ENCODE data around the gene PRPF19. TPM values are rescaled to one million over a fixed set of nuclear protein-coding genes. Genes with fewer than 3 reads are reported as not detected.
A peak's percentile ranks its signal among the peaks of the same experiment; 100 is the strongest.

PRPF19 gene
- total RNA-seq, 1 experiment from 2014 or later, result 116 TPM

GRCh38 chr11:60908803-60909202 lies 2.4 kb upstream of the PRPF19 start (continued):
- no peak for TF ChIP-seq E2F5 (CRISPR knock-in tag; IDR thresholded peaks at IDR 0.05)
- TF ChIP-seq SMAD3 (CRISPR knock-in tag; IDR thresholded peaks at IDR 0.05; ENCODE audit: borderline replicate concordance), result no peak
- TF ChIP-seq TEAD4 (CRISPR knock-in tag; IDR thresholded peaks at IDR 0.05), result no peak
- TF ChIP-seq, protein P1, sequence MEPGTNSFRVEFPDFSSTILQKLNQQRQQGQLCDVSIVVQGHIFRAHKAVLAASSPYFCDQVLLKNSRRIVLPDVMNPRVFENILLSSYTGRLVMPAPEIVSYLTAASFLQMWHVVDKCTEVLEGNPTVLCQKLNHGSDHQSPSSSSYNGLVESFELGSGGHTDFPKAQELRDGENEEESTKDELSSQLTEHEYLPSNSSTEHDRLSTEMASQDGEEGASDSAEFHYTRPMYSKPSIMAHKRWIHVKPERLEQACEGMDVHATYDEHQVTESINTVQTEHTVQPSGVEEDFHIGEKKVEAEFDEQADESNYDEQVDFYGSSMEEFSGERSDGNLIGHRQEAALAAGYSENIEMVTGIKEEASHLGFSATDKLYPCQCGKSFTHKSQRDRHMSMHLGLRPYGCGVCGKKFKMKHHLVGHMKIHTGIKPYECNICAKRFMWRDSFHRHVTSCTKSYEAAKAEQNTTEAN (CRISPR knock-in tag; IDR thresholded peaks at IDR 0.05), result no peak
- TF ChIP-seq JUN (CRISPR knock-in tag; IDR thresholded peaks at IDR 0.05), result no peak

- H3K4me3 Mint-ChIP-seq, result peak overlapping the region; percentile 88
- DNase-seq (ENCODE audit: low spot score) (no peak), ATAC-seq (no peak)
- peak overlapping the region; percentile 66 for H3K27ac Mint-ChIP-seq
- peaks cover 24% of the 10 kb centered on the region for H3K27me3 Mint-ChIP-seq (ENCODE audit: low read depth)
- H3K4me1 Mint-ChIP-seq, result peaks cover 18% of the 10 kb centered on the region
- ChIA-PET CTCF (interaction anchor here (1.4 to 3.4 kb wide), 5 partner anchors 9 to 130 kb away, joined by 3 to 26 read pairs (median 9); partner anchors contain the start of gene TMEM109), POLR2A (interaction anchor here (1.0 kb wide), 1 partner anchor 8 kb away, joined by 3 read pairs; the partner anchor contains the start of gene TMEM109)
- H3K36me3 Mint-ChIP-seq, result peaks cover 26% of the 10 kb centered on the region
- TF ChIP-seq FOXP1 (CRISPR knock-in tag; IDR thresholded peaks at IDR 0.05; ENCODE audit: borderline replicate concordance), result no peak
- TF ChIP-seq, protein P2, sequence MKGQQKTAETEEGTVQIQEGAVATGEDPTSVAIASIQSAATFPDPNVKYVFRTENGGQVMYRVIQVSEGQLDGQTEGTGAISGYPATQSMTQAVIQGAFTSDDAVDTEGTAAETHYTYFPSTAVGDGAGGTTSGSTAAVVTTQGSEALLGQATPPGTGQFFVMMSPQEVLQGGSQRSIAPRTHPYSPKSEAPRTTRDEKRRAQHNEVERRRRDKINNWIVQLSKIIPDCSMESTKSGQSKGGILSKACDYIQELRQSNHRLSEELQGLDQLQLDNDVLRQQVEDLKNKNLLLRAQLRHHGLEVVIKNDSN (CRISPR knock-in tag; IDR thresholded peaks at IDR 0.05), result 0 out of 2 replicates have a peak, but pooled peaks have one; percentile 17
- peaks cover 6% of the 10 kb centered on the region; the same call in 1 of the 2 replicates for H3K9me3 Mint-ChIP-seq
Measured at GRCh38 chr11:60905551-60906113, 753 bp downstream of the PRPF19 start.

GRCh38 chr11:60905047-60905446 lies 1.3 kb downstream of the PRPF19 start:
- ChIA-PET CTCF (interaction anchor here (1.4 to 3.4 kb wide), 5 partner anchors 10 to 130 kb away, joined by 3 to 26 read pairs (median 9); partner anchors contain the start of gene TMEM109), POLR2A (interaction anchor here (1.0 kb wide), 1 partner anchor 9 kb away, joined by 3 read pairs; the partner anchor contains the start of gene TMEM109)
- Mint-ChIP-seq H3K36me3 (peaks cover 32% of the 10 kb centered on the region), H3K9me3 (peaks cover 6% of the 10 kb centered on the region; the same call in 1 of the 2 replicates), H3K27ac (peak overlapping the region; percentile 66), H3K4me3 (peak overlapping the region; percentile 88), H3K4me1 (peaks cover 18% of the 10 kb centered on the region), H3K27me3 (ENCODE audit: low read depth) (peaks cover 18% of the 10 kb centered on the region)
- no peak for ATAC-seq
- no peak for DNase-seq (ENCODE audit: low spot score)
- TF ChIP-seq FOXK1 (CRISPR knock-in tag; IDR thresholded peaks at IDR 0.05) (no peak), ZNF263 (CRISPR knock-in tag; IDR thresholded peaks at IDR 0.05; ENCODE audit: low read depth) (no peak), ATF1 (CRISPR knock-in tag; IDR thresholded peaks at IDR 0.05) (no peak), CBFB (CRISPR knock-in tag; IDR thresholded peaks at IDR 0.05; ENCODE audit: low read depth) (no peak), ZNF532 (CRISPR knock-in tag; IDR thresholded peaks at IDR 0.05; ENCODE audit: borderline replicate concordance) (no peak), ELF4 (CRISPR knock-in tag; IDR thresholded peaks at IDR 0.05; ENCODE audit: low read depth) (no peak), IRF1 (CRISPR knock-in tag; IDR thresholded peaks at IDR 0.05) (no peak)
